ENCODE measurements around the gene OGN.

DNA sequence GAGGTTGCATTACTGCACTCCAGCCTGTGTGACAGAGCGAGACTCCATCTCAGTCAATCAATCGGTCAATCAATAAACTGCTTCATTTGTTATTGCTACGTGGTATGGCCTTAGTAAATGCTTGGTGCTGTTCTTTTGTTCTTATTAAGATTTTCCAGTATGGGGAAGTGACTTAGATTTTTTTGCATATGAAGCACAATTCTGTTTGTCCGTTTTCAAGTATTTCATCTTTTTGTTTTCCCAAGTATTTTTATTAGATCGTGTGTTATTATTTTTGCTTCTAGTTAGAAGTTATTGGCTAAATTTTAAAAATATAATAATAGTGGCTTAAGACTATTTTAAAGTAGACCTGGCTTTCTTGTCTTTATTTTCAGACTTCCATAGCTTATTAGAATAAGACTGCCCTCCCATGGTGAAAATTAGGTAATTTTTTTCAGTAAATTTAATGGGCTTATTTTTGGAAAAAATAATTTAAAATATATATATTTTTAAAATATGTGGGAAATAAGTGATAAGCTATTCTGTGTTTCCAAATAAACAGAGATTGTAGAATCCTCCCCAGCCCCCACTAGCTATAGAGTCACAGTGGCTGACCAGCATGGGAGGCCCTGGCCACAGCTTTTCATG, 34.6 kb upstream of the OGN start:
- TF ChIP-seq, protein P1, sequence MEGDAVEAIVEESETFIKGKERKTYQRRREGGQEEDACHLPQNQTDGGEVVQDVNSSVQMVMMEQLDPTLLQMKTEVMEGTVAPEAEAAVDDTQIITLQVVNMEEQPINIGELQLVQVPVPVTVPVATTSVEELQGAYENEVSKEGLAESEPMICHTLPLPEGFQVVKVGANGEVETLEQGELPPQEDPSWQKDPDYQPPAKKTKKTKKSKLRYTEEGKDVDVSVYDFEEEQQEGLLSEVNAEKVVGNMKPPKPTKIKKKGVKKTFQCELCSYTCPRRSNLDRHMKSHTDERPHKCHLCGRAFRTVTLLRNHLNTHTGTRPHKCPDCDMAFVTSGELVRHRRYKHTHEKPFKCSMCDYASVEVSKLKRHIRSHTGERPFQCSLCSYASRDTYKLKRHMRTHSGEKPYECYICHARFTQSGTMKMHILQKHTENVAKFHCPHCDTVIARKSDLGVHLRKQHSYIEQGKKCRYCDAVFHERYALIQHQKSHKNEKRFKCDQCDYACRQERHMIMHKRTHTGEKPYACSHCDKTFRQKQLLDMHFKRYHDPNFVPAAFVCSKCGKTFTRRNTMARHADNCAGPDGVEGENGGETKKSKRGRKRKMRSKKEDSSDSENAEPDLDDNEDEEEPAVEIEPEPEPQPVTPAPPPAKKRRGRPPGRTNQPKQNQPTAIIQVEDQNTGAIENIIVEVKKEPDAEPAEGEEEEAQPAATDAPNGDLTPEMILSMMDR (IDR thresholded peaks at IDR 0.05; ENCODE audit: insufficient read depth, low read length, poor library complexity, severe bottlenecking), result peak; percentile 19
- no peak for TF ChIP-seq EZH2phosphoT487 (conservative IDR thresholded peaks at IDR 0.05; ENCODE audit: low read length)
